ENCODE results near the gene ANKK1.

The ANKK1 gene

GRCh38 chr11:113398669-113399430 is 11.3 kb downstream of the ANKK1 start:
- no peak for DNase-seq (ENCODE audit: low read depth)
- H3K4me3 ChIP-seq (ENCODE audit: low read length) = no peak overlapping the region
- TF ChIP-seq CTCF (IDR thresholded peaks at IDR 0.05; ENCODE audit: insufficient read depth, low read depth, low read length, missing control alignments) = no peak

DNA sequence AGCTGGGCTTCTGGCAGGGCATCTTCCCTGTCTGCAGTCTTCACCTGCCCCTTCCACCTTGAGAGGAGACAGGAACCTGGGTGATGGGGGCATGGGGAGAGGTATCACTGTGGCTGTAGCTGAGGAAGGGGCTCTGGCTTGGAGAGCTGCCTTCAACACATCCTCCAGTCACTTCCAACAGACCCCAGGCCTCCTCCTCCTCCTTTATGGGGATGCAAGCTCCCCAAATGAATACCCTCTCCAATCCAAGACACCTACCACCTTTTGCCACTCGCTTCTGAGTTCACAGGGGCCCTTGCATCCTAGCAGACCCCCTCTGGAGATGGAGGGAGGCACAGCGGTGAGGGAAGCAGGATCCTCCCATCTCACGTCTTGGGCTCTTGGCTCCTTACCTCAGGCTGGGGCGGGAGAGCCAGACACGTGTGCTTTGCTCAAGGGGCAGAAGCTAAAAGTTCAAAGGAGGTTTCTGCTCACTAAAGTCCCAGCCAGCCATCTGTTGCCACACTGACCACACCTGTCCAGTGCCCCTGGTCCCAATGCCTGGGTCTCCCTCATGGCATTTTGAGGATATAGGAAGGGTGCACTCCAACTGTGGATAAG is 13.2 kb downstream of the ANKK1 start:
- no peak for DNase-seq (ENCODE audit: low read depth)
- TF ChIP-seq CTCF (IDR thresholded peaks at IDR 0.05; ENCODE audit: insufficient read depth, low read depth, low read length, missing control alignments) = no peak
- no peak overlapping the region for H3K4me3 ChIP-seq (ENCODE audit: low read length)

DNA sequence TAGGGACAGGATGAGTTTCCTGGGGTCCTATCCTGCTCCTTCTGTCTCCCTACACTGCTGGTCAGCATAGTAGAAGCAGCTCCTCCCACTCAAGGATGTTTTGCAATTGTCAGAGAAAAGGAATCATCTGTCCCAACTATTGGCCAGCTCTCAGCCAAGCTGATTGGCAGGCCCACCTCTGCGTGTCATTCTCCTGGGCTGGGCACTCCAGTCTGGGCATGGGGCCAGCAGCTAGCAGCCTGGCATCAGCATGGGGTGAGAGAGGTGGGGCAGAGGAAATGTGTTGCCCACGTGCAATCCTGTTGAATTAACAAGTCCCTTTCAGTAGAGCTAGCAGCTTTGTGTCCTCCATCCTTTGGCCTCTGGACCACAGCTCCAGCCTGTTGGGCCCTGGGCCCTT is 14.1 kb downstream of the ANKK1 start:
- DNase-seq (ENCODE audit: low read depth) = peak; percentile 96
- no peak overlapping the region for H3K4me3 ChIP-seq (ENCODE audit: low read length)
- no peak for TF ChIP-seq CTCF (IDR thresholded peaks at IDR 0.05; ENCODE audit: insufficient read depth, low read depth, low read length, missing control alignments)

- DNase-seq (ENCODE audit: low read depth) = peak; percentile 66
- TF ChIP-seq CTCF (IDR thresholded peaks at IDR 0.05; ENCODE audit: insufficient read depth, low read depth, low read length, missing control alignments) = no peak
- H3K4me3 ChIP-seq (ENCODE audit: low read length) = no peak overlapping the region
Observed at GRCh38 chr11:113404859-113405430, 17.4 kb downstream of the ANKK1 start.

DNA sequence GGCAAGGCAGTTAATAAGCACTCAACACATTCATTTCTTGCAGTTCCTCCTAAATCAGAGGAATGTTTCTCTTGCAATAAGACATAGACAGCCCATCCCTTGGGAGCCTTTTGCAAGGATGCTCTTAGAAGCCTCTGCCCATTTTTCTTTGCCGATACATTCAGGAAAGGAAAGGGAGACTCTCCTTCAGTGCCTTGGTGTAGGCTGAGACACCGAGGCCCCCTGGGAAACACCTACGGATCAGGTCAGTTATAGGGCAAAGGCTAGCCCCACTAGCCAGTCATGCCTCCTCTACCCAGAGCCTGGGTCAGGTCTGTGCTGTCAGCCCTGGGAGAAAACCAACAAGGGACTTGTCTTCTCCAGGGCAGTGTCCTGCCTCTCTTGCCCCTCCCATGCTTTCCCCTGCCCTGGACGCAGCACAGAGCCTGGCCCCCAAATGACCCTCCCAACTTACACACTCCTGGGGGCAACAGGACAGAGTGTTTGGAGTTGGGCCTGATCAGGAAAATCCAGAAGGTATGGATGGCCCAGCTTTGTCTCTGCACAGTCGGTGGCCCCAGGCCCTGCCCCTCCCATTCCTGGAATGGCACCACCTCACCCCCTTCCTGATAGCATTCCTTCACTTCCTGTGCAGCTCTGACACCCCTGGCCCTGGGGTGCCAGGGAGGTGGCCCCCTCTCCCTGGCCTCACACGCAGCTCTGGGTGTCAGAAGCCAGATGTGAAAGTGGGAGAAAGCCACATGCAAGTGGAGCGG is 18.3 kb downstream of the ANKK1 start:
- no peak overlapping the region for H3K4me3 ChIP-seq (ENCODE audit: low read length)
- no peak for DNase-seq (ENCODE audit: low read depth)
- no peak for TF ChIP-seq CTCF (IDR thresholded peaks at IDR 0.05; ENCODE audit: insufficient read depth, low read depth, low read length, missing control alignments)

- TF ChIP-seq CTCF (IDR thresholded peaks at IDR 0.05; ENCODE audit: insufficient read depth, low read depth, low read length, missing control alignments) = no peak
- no peak overlapping the region for H3K4me3 ChIP-seq (ENCODE audit: low read length)
- no peak for DNase-seq (ENCODE audit: low read depth)
Observed at GRCh38 chr11:113407163-113407562, 19.6 kb downstream of the ANKK1 start.

Measured in epithelial cell of esophagus (primary cell).